HG03520 (cell line): ENCODE results near the gene NRXN3.

Source experiments
- ATAC-seq: cut with Tn5 transposase; IDR thresholded peaks from one replicate; pipeline ENCODE4 v1.9.1; 2021; ENCODE audit warnings: mild to moderate bottlenecking, moderate library complexity; ENCODE audit not compliant: unreplicated experiment

Gene NRXN3

DNA sequence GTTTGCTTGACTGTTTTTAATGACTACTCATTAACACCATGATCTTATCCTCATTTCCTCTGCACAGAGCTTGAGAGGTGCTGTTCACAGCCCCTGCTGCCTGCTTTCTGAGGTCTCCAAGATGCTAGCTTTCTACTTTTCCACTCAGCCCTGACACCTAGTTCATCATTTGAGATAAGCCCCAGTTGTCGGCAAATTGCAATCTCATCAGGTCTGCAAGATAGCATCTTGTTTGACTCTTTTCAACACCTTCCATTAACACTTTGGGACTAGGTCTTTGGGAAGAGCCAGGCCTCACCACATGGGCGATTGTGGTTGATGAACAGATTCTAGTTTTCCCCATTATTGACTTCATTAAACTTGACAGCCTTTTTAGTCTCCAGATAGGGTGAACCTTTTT, 1136.4 kb downstream of the NRXN3 start:
- ATAC-seq: no peak

DNA sequence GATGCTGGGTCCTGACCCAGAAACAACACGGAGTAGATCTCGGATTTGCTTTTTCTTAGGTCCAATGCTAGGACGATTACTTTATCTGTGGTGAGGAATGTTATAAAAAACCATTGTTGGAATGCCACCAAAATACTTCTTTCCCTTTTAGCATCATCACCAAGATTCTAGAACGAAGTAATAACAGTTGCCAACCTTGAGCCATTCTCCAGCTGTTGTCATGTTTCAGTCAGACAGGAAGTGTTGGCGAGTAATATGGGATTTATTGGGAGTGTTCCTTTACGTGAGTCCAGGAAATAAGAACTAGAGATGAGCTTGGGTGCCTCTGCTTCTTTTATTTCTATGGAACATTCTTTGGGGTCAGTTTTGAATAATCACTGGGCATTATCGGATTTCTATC, 1148.2 kb downstream of the NRXN3 start:
- ATAC-seq: no peak

DNA sequence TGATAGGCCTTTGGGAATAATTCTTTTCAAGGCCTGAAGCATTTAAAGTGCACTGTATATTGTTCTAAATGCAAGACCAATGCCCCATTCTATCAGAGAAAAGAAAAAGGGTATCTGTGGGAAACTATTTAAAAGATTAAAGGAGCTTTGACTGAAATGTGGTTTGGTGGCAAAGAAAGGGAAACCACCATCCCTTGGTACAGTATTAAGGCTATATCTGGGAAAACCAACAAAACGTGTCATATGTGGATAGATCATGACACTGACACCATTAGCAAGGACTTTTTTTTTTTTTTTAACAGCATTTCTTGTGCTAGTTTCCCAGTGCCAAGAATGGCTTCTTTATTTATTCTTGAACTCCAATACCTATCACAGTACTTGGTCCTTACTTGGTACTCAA, 1150.4 kb downstream of the NRXN3 start:
- ATAC-seq: no peak

DNA sequence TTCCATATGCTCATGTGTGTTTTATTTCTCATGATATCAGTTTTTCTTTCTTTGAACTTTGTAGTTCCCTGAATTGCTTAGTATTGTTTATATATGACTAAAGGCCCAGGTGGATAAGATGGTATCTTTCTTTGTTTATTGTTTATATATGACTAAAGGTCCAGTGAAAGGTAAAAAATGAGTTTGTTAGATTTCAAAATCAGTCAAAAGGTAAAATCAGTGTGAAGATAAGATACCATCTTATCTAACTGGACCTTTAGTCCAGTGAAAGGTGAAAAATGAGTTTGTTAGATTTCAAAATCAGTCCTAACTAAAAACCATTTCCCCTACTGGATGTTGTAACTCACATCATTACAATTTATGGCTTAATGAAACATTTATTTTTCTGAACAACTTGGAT, 1150.9 kb downstream of the NRXN3 start:
- ATAC-seq: no peak

DNA sequence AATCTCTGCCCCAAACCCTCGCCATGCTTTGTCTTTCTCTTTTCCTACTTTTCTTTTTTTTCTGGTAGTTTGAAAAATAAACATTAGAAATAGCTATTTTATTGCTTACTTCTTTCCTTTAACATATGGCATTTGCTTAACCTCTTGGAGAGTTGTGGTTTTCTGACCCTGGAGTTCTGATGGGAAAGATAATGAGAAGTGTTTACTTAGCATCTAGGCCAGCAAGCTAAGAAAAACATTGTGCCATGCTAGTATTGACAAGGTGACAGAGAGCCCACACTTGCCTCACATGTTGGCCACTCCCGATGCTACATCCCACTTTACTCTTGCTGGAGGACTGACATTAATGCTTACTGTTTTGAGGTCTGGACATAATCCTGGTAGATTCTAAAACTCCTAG, 1154.9 kb downstream of the NRXN3 start:
- no peak for ATAC-seq

DNA sequence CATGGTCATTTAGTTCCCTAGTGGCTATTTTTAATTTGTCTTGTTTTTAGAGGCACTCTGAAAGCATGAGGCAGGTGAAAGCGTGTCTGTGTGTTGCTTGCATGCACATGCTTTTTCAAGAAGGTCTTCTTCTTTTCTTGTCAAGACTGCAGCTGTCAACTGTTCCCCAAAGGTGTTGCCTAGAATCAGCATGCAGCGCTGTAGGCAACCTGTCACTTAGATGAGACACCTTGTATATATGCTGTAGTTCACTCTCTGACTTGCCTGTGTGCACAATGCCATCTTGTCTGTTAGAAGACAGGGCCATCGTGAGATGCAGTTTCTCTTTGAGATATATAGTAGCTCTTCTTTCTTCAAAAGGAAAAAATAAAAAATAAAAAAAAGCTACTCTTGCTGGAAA, 1155.4 kb downstream of the NRXN3 start:
- no peak for ATAC-seq

DNA sequence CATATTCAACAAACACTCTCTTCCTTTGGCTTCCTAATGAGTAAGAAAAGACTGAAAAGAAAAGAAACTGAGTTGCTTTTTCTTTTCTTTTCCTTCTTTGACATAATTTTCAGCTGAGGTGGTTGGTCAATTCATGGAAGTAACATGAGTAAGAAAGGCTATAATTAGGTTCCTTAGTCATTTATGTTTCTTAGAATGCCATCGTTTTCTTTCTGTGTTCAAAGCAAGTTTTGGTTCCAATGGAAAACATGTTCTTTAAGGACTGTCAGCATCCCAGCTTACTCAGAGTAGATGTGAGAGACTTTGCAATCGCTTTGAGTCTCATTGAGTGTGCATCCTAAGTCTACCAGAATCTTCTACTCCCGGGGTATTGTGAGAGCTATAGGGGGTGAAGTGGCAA, 1158.7 kb downstream of the NRXN3 start:
- ATAC-seq: no peak

DNA sequence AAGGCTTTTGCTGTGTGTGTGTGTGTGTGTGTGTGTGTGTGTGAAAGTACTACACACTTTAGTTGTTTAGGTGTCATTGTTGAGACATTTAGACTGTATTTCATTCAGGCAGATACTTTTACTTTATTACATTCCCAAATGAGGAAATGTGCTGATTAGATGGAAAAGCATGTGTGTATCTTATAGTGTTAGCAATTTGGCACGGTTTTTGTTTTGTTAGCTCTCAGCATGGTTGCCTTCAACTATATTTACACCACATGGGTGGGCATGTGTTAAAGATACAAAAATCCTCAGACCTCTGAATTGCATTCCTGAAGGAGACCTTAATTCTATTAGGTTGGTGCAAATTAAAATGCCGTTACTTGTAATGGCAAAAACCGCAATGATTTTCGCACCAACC, 1161.7 kb downstream of the NRXN3 start:
- no peak for ATAC-seq

DNA sequence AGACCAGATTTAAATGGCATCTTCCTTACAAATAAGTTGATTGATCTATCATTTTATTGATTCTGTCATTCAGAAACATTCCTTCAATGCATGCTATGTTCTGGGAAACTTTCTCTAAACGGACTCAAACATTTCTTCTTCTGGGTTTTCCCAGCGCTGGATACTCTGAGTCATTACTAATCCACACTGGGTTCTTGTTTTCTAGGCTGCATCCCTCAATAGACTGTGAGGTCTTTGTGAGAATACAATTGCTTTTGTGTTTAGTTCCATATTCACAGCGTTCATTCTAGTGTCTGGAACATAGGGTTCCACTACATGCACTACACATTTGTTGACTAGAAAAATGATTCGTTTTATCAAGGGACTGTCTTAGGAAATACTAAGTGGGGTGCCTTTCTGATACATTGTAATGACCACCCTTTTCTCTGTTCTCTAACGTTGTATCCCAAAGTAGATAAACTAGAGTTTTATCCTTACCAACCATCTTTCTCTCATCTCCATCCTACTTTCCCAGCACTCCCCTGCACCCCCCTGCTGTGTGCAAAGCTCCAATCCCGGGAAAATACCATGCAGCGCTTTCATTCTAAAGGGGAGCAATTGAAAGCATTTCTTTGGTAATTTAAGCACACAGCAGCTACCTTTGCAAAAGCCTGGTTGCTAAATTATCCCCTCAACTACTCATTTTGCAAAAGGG, 1162.5 kb downstream of the NRXN3 start:
- ATAC-seq: no peak

DNA sequence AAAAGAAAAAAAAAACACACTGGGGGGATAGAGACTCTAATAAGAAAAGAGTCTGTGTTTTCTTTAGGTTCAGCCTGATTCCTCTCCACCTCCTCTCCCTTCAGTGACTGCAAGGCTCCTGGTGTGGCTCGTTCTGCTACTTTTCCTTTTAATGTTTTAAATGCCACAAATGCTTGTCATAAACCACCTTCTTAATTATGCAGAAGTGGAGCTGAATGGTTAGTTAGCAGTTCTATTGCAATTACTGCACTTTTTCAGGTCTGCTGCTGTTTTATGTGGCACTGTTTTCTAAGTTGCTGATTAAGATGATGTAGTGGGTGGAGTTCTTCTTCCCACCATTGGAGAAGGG, 1163.0 kb downstream of the NRXN3 start:
- no peak for ATAC-seq

DNA sequence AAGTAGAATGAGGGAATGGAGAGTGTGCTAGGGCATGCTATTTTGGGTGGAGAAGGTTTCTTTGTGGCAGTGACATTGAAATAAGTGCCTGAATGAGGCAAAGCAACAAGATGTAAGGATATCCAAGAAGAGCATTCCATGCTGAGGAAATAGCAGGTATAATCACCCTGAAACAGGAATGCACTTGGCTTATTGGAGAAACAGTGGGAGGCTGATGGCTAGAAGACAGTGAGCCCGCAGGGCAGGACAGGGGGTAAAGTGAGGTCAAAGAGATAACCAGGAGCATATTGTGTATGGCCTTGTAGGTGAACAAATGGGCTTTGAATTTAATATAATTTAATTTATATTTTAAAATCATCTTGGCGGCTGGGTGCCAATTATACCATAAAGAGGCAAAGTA, 1164.1 kb downstream of the NRXN3 start:
- no peak for ATAC-seq

DNA sequence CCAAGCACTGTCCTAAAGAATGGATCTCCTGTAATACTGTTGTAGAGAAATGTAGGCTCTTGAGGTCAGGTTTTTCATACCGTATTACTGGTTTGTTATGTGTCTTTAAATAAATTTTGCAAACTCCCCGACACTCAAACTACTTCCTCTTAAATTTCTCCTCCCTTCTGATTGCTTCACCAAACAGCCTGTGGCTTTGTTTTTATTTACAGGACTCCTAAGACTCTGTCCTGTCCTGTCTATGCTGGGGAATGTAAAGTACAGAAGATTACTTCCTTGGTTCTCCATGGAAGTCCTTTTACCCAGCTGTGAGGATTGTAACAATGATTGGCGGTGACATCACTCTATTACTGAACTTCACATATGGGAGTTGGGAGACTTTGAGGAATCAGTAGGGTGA, 1167.6 kb downstream of the NRXN3 start:
- ATAC-seq: no peak

DNA sequence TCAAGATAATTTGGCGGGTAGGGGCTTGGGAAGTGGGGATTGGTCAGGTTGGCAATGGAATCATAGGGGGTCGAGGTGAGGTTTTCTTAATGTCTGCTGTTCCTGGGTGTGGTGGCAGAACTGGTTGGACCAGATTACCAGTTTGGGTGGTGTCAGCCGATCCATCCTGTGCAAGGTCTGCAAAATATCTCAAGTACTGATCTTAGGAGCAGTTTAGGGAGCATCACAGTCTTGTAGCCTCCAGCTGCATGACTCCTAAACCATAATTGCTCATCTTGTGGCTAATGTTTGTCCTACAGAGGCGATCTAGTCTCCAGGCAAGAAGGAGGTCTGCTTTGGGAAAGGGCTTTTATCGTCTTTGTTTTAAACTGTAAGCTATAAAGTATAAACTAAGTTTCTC, 1172.8 kb downstream of the NRXN3 start:
- ATAC-seq: no peak

DNA sequence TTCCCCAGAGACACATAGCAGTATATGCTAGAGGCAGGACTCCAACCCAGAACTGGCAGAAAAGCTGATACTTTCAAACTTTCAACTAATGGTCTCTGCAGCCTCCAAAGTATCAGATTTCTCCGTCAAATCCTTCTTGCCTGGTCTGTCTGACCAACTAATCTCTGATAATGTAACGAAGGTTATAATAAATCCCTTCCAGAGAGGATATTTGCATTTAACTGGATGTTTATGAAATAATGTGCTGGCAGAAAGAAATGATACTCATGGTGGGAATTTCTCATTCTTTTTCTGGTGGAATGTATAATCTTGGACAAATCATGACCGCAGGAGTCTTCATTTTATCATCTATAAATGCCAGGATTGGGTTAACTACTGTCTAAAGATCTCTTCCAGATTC, 1180.8 kb downstream of the NRXN3 start:
- ATAC-seq: no peak

DNA sequence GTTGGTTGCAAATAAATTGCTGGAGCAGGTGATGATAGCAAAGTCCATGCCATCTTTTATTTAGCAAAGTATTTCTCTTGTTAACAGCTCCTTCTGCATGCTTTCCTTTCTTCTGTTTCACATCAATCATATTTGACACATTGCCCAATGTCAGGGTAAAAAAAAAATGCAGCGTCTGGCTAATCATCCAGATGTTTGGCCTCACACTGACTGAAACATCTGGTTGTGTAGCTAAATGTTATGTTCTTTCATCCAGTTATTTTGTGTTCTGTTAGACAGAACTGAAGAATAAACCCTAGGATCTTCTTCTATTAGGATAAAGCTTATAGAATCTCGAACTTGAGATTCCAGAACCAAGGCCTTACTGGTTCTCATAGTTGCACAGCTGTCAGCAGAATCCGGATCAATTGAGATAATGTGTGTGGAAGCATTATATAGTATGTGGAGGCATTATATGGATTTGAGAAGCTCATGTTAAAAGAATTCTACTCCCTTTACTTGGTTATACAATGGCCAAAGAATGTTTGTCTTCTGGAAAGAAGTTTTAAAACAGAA, 1182.0 kb downstream of the NRXN3 start:
- no peak for ATAC-seq

DNA sequence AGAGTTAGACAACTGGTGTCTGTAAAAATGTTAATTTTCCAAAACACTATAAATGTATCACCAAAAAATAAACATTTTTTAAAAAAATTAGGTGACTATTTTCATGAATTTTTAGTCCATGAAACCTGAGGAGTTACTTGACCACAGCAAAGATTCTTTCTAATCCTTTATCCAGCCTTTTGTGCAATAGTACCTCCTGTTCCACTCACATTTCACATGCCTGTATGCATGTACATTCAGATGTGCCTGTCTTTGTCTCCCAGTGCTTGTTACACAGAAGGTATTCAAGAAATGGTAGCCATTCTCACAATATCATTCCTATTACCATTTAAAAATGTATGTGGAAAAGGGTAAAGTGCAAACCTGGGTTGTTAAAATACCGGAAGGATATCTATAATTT, 1184.2 kb downstream of the NRXN3 start:
- no peak for ATAC-seq

DNA sequence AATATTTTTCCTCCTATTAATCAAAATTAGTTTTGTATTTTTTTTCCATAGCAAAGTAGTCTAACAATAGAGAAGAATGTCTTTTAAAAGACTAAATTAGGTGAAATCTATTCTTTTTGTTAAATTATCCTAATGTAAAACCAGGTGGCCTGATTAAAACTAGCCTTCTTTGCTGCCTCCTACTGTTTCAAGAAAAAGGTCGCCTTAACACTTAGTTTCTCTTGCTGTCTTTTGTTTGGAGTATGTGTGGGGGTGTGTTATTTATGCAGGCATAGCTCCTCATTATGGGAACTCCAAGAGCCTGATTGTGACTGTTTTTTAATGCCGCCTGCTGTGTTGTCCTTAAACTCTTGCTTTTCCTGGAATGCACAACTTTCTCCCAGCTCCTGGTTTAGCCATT, 1185.9 kb downstream of the NRXN3 start:
- no peak for ATAC-seq

DNA sequence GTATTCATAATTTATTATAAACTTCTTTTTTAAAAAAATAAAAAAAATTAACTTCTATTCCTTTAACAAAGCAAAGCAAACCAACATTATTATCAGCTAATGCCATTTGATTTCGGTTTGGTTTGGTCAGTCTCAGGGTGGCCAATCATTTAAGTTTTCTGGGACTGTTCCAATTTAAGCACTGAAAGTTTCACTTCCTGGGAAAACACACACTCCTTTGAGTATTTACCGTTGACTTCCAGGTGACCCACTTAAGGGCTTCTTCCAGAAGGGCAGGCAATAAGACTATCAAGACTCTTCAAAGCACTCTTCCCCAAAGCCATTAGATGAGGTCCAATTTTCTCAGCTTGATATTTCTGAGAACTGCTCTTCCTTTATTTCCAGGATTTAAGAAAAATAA, 1187.1 kb downstream of the NRXN3 start:
- no peak for ATAC-seq

DNA sequence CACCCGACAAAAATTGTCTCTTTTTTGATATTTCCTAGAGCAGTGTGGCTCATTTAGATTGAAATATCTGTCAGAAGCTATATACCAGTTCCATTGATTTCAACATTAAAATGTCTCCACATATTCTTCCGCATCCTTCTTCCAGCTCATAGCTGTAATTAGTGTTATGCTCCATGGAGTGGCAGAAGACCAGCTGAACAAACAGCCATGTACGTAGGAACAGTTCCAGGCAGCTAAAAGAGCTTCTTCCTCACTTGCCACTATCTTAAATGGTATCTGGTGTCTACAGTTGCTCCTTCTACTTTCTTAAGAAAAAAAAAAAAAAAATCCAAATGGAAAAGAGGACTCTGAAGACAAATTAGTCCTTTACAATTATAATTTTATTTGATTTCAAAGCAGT, 1193.1 kb downstream of the NRXN3 start:
- no peak for ATAC-seq

DNA sequence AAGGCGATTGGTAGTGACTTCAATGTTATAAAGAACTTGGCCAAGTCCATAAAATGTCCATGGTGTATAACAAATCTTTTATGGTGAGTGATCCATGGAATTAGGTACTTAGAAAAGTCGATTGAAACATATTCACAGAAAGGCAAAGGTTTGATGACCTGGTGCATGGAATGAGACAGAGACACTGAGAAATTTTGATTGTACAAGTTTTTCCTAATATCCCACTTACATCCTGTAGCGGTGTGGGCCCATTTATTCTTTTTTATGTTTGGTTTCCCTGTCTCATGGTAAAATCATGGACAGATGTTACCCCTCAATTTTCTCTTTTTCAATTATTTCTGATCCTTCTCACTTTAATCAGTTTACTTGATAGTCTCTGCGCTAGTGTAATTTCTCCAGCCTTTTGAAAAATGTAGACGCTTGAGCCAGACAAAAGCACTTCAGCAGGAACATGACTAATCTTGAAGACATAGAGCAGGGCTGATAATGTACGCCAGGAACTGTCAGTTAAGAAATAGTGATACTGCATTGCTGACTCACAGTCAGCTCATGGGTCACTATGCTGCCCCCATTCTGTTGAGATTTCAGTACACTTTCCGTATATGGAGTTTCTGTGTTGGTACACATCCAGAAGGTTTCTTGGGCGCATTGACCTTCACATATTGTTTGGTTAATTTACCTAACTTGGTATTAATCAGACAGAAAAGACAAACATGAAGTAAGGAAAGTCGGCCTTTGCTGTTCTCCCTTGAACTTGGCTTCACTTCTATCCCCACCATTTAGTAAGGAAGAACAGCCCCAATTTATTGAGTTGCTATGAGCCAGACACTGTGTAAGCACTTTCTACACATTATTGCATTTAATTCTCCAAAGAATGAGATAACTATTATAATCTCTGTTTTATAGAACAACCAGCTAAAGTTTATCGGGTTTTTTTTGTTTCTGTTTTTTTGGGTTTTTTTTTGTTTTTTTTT, 1199.5 kb downstream of the NRXN3 start:
- no peak for ATAC-seq

DNA sequence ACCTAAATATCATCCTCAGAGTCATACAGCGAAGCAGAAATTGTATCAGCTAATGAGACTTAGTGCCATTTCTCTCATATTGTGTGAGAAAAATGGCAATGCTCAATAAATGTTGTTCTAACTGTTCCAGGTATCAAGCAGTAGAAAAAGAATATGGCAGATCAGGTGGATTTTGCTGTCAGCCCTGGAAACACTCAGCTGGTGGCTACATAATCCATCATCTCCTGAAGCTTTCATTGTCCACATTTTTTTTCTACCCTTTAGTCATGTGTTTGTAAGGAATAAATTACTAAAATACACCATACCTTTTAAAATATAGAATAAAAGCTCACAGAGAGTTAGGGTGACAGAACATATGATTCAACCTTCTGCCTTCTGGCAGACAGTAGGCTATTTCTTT, 1200.8 kb downstream of the NRXN3 start:
- ATAC-seq: no peak

DNA sequence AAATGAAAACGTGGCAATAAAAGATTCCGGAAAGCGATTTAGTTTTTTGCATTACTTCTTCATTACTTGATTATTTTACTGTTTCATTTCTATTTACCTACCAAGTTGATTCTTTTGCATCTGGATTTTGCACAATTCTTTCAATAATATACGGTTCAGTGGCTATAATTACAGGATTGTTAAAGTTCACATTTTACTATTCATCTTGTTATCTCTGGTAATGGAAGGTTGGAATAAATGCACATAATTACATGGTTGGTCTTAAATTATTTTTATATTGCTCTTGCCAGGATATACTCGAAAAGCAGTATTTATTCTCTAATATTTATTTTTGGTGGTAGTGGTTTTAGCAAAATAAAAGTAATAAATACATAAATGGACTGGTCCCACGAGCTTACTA, 1203.3 kb downstream of the NRXN3 start:
- no peak for ATAC-seq
